Measurements from ENCODE around the gene SLC46A3. TPM values are rescaled to one million over a fixed set of nuclear protein-coding genes. Genes with fewer than 3 reads are reported as not detected.
A peak's percentile ranks its signal among the peaks of the same experiment; 100 is the strongest.

The SLC46A3 gene, protein sequence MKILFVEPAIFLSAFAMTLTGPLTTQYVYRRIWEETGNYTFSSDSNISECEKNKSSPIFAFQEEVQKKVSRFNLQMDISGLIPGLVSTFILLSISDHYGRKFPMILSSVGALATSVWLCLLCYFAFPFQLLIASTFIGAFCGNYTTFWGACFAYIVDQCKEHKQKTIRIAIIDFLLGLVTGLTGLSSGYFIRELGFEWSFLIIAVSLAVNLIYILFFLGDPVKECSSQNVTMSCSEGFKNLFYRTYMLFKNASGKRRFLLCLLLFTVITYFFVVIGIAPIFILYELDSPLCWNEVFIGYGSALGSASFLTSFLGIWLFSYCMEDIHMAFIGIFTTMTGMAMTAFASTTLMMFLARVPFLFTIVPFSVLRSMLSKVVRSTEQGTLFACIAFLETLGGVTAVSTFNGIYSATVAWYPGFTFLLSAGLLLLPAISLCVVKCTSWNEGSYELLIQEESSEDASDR
- total RNA-seq (1 to 10 TPM; 7.8 to 8.5 TPM), polyA plus RNA-seq (ENCODE audit: insufficient read length in 2 of 2) (1 to 10 TPM; 4.9 to 7.0 TPM)
- long read RNA-seq, donor 1, partial matches to known transcripts, result 0 of 3 reads
- long read RNA-seq, donor 1, other reads (novel, unspliced or antisense), result 0 of 3 reads
- long read RNA-seq, donor 2, partial matches to known transcripts, result 0 of 3 reads
- long read RNA-seq, donor 2, other reads (novel, unspliced or antisense), result 0 of 3 reads
- long read RNA-seq, donor 3, partial matches to known transcripts, result 0 of 1 reads
- long read RNA-seq, donor 3, other reads (novel, unspliced or antisense), result 0 of 1 reads
- long read RNA-seq, donor 4, result 0 reads

DNA sequence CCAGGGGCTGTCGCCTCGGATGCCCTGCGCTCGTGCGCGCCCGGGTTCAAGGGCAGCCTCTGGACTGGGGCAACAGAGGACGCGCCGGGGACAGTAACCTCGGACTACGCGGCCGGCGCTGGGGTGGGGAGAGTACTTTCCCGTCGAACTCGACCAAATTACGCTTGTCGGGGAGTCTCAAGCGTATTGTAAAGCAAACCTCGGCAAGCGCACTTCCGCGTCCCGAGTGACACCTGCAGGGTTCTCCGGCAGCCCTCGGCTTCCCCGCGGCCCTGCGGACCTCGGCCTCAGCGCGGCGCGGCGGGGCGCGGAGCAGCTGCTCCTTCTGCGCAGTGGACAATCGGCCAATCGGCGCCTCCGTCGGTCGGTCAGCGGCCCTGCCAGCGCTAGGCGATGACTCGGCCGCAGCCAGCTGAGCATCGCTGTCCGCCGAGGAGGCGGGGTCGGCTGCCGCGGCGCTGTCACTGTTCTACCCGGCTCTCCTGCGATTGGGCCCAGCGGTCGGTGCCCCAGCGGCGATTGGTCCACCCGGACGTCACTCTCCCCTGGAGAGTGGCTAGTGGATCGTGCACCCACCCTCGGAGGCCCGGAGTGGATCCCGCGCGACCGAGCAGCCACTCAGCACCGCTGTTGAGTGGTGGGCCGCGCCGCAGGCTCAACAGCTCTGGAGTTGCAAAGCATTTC is at the start of gene SLC46A3:
SLC46A3 (minus strand) TSS at position 428 of the 684 bp plus-strand sequence. CDS start 972 bp downstream, outside the sequence.
- DNase-seq (ENCODE audit: low read depth in 4 of 6, low spot score in 6 of 6), result peak; percentile 85 to 99 (median 92)
- WGBS (ENCODE audit: insufficient coverage), result 0% methylated on average over 77 of the region's 78 CpGs
- H3K4me1 ChIP-seq (ENCODE audit: control insufficient read depth, insufficient read depth, low read length), result peaks cover 4% of the 10 kb centered on the region

GRCh38 chr13:28763887-28764286 is 45.1 kb upstream of the SLC46A3 start:
- Histone ChIP-seq H3K36me3 (ENCODE audit: control insufficient read depth, insufficient read depth, low read length) (no peaks in the 10 kb centered on the region), H3K4me1 (ENCODE audit: control insufficient read depth, insufficient read depth, low read length) (no peaks in the 10 kb centered on the region), H3K27ac (ENCODE audit: low read depth, low read length) (no peak overlapping the region), H3K4me3 (ENCODE audit: low read depth, low read length) (no peak overlapping the region), H3K27me3 (ENCODE audit: control insufficient read depth, insufficient read depth, low read length) (no peaks in the 10 kb centered on the region), H3K9me3 (ENCODE audit: control insufficient read depth, insufficient read depth, low read length) (no peaks in the 10 kb centered on the region)
- WGBS (ENCODE audit: insufficient coverage), result 84% methylated on average over 2 of the region's 4 CpGs
- no peak for DNase-seq (ENCODE audit: low read depth in 4 of 6, low spot score in 6 of 6)

More for the DNA sequence above, at the start of gene SLC46A3:
- H3K4me3 ChIP-seq (ENCODE audit: low read depth, low read length), result peak within 1 kb of the TSS; percentile 63
- no peaks in the 10 kb centered on the region for H3K36me3 ChIP-seq (ENCODE audit: control insufficient read depth, insufficient read depth, low read length)
- H3K27ac ChIP-seq (ENCODE audit: low read depth, low read length), result peak within 1 kb of the TSS; percentile 62
- no peaks in the 10 kb centered on the region for H3K9me3 ChIP-seq (ENCODE audit: control insufficient read depth, insufficient read depth, low read length)
- H3K27me3 ChIP-seq (ENCODE audit: control insufficient read depth, insufficient read depth, low read length), result no peaks in the 10 kb centered on the region

- Histone ChIP-seq H3K36me3 (ENCODE audit: control insufficient read depth, insufficient read depth, low read length) (no peaks in the 10 kb centered on the region), H3K4me1 (ENCODE audit: control insufficient read depth, insufficient read depth, low read length) (no peaks in the 10 kb centered on the region), H3K27me3 (ENCODE audit: control insufficient read depth, insufficient read depth, low read length) (no peaks in the 10 kb centered on the region), H3K4me3 (ENCODE audit: low read depth, low read length) (no peak overlapping the region), H3K27ac (ENCODE audit: low read depth, low read length) (no peak overlapping the region), H3K9me3 (ENCODE audit: control insufficient read depth, insufficient read depth, low read length) (peaks cover 2% of the 10 kb centered on the region)
- no peak for DNase-seq (ENCODE audit: low read depth in 4 of 6, low spot score in 6 of 6)
- WGBS (ENCODE audit: insufficient coverage), result 81% methylated on average over 3 of the region's 4 CpGs
Observed at GRCh38 chr13:28761586-28761985, 42.8 kb upstream of the SLC46A3 start.

DNA sequence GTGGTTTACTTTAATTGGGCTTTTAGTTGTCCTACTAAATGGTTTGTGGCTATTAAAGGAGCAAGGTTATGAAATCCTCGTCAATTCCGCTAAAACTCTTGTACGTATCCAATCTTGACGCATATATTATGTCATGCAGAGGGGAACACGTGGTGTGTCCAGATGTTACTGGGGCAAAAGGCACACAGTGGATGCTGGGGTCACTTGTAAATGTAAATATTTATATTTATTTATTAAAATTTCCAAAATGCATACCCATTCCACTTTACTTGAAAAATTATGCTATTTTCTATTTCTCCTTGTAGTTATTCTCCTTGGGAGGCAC is 36.7 kb upstream of the SLC46A3 start:
- 85% methylated on average over 4 of the region's 5 CpGs for WGBS (ENCODE audit: insufficient coverage)
- no peak overlapping the region for H3K27ac ChIP-seq (ENCODE audit: low read depth, low read length)
- H3K4me1 ChIP-seq (ENCODE audit: control insufficient read depth, insufficient read depth, low read length), result no peaks in the 10 kb centered on the region

GRCh38 chr13:28754698-28755545 is 36.2 kb upstream of the SLC46A3 start:
- 97% methylated on average over 25 of the region's 32 CpGs for WGBS (ENCODE audit: insufficient coverage)
- Histone ChIP-seq H3K9me3 (ENCODE audit: control insufficient read depth, insufficient read depth, low read length) (peaks cover 2% of the 10 kb centered on the region), H3K27ac (ENCODE audit: low read depth, low read length) (no peak overlapping the region), H3K4me3 (ENCODE audit: low read depth, low read length) (no peak overlapping the region), H3K36me3 (ENCODE audit: control insufficient read depth, insufficient read depth, low read length) (no peaks in the 10 kb centered on the region), H3K27me3 (ENCODE audit: control insufficient read depth, insufficient read depth, low read length) (no peaks in the 10 kb centered on the region), H3K4me1 (ENCODE audit: control insufficient read depth, insufficient read depth, low read length) (no peaks in the 10 kb centered on the region)
- no peak for DNase-seq (ENCODE audit: low read depth in 4 of 6, low spot score in 6 of 6)

More for the DNA sequence above, 36.7 kb upstream of the SLC46A3 start:
- no peaks in the 10 kb centered on the region for H3K27me3 ChIP-seq (ENCODE audit: control insufficient read depth, insufficient read depth, low read length)
- peaks cover 2% of the 10 kb centered on the region for H3K9me3 ChIP-seq (ENCODE audit: control insufficient read depth, insufficient read depth, low read length)
- H3K36me3 ChIP-seq (ENCODE audit: control insufficient read depth, insufficient read depth, low read length), result no peaks in the 10 kb centered on the region
- no peak for DNase-seq (ENCODE audit: low read depth in 4 of 6, low spot score in 6 of 6)
- H3K4me3 ChIP-seq (ENCODE audit: low read depth, low read length), result no peak overlapping the region

DNA sequence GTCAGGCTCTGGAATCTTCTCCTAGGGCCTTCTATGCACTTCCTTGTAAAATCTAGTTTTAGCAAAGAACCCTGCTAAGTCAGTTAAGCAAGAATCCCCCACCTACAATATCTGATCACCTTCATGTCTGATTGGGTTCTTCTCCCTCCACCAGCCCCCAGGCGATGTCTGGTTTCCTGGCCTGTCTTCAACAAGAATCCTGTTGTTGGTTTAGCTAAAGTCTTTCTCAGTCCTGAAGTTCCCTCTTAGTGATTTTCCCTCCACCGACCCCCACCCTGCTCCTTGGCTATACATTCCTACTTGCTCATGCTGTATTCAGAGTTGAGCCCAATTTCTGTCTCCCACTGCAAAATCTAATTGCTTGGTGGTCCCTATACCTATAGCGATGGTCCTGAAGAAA is 35.2 kb upstream of the SLC46A3 start:
- no peak for DNase-seq (ENCODE audit: low read depth in 4 of 6, low spot score in 6 of 6)
- Histone ChIP-seq H3K27me3 (ENCODE audit: control insufficient read depth, insufficient read depth, low read length) (no peaks in the 10 kb centered on the region), H3K4me3 (ENCODE audit: low read depth, low read length) (no peak overlapping the region), H3K4me1 (ENCODE audit: control insufficient read depth, insufficient read depth, low read length) (no peaks in the 10 kb centered on the region), H3K9me3 (ENCODE audit: control insufficient read depth, insufficient read depth, low read length) (peaks cover 2% of the 10 kb centered on the region), H3K36me3 (ENCODE audit: control insufficient read depth, insufficient read depth, low read length) (no peaks in the 10 kb centered on the region), H3K27ac (ENCODE audit: low read depth, low read length) (no peak overlapping the region)
- 90% methylated on average over 2 of the region's 3 CpGs for WGBS (ENCODE audit: insufficient coverage)

- Histone ChIP-seq H3K9me3 (ENCODE audit: control insufficient read depth, insufficient read depth, low read length) (peaks cover 2% of the 10 kb centered on the region), H3K27me3 (ENCODE audit: control insufficient read depth, insufficient read depth, low read length) (no peaks in the 10 kb centered on the region), H3K4me3 (ENCODE audit: low read depth, low read length) (no peak overlapping the region), H3K27ac (ENCODE audit: low read depth, low read length) (no peak overlapping the region), H3K36me3 (ENCODE audit: control insufficient read depth, insufficient read depth, low read length) (no peaks in the 10 kb centered on the region), H3K4me1 (ENCODE audit: control insufficient read depth, insufficient read depth, low read length) (no peaks in the 10 kb centered on the region)
- peak in 1 of 6 donors; percentile 39 for DNase-seq (ENCODE audit: low read depth in 4 of 6, low spot score in 6 of 6)
- 75% methylated on average over 2 of the region's 5 CpGs for WGBS (ENCODE audit: insufficient coverage)
Observed at GRCh38 chr13:28753208-28753892, 34.6 kb upstream of the SLC46A3 start.

- H3K27me3 ChIP-seq (ENCODE audit: control insufficient read depth, insufficient read depth, low read length), result no peaks in the 10 kb centered on the region
- H3K36me3 ChIP-seq (ENCODE audit: control insufficient read depth, insufficient read depth, low read length), result no peaks in the 10 kb centered on the region
- no peak overlapping the region for H3K4me3 ChIP-seq (ENCODE audit: low read depth, low read length)
- no peak for DNase-seq (ENCODE audit: low read depth in 4 of 6, low spot score in 6 of 6)
- whole genome bisulfite sequencing (ENCODE audit: insufficient coverage), result 95% methylated on average over 4 of the region's 7 CpGs
- H3K4me1 ChIP-seq (ENCODE audit: control insufficient read depth, insufficient read depth, low read length), result no peaks in the 10 kb centered on the region
- no peak overlapping the region for H3K27ac ChIP-seq (ENCODE audit: low read depth, low read length)
- no peaks in the 10 kb centered on the region for H3K9me3 ChIP-seq (ENCODE audit: control insufficient read depth, insufficient read depth, low read length)
Observed at GRCh38 chr13:28751175-28751960, 32.6 kb upstream of the SLC46A3 start.
